Neural progenitor cell (in vitro differentiated cells): ENCODE data around the gene FBLN7. TPM values are rescaled to one million over a fixed set of nuclear protein-coding genes. Genes with fewer than 3 reads are reported as not detected.

ENCODE experiments used
- DNase-seq: peaks from one replicate; pipeline ENCODE4 v3.0.0-alpha.2; 2016; ENCODE audit warnings: low spot score
- H2AFZ ChIP-seq: fragments of 200-600 bp; sonication (generic); replicated peaks from 2 replicates; pipeline ENCODE4 v1.6.1; 2016; ENCODE audit warnings: antibody characterized with exemption
- H3F3A ChIP-seq: fragments of 200-600 bp; sonication (generic); 2 replicates; pipeline ENCODE4 v1.6.1; 2016; ENCODE audit warnings: antibody characterized with exemption, low read depth
- H3K27ac ChIP-seq: fragments of 200-600 bp; sonication (generic); 2 replicates; pipeline ENCODE4 v1.5.1; 2016; ENCODE audit warnings: mild to moderate bottlenecking
- H3K27me3 ChIP-seq: fragments of 200-600 bp; sonication (generic); 2 replicates; pipeline ENCODE4 v1.6.1; 2016; ENCODE audit warnings: mild to moderate bottlenecking, moderate library complexity
- H3K36me3 ChIP-seq: fragments of 200-600 bp; sonication (generic); 2 replicates; pipeline ENCODE4 v1.5.1; 2016
- H3K4me1 ChIP-seq: fragments of 200-600 bp; sonication (generic); 2 replicates; pipeline ENCODE4 v1.6.1; 2016; ENCODE audit warnings: mixed run types
- H3K4me2 ChIP-seq: fragments of 200-600 bp; sonication (generic); 2 replicates; pipeline ENCODE4 v1.6.1; 2016
- H3K4me3 ChIP-seq: fragments of 200-600 bp; sonication (generic); 2 replicates; pipeline ENCODE4 v1.5.1; 2016
- H3K79me2 ChIP-seq: fragments of 200-600 bp; sonication (generic); 2 replicates; pipeline ENCODE4 v1.6.1; 2016; ENCODE audit warnings: low read depth
- H3K9ac ChIP-seq: fragments of 200-600 bp; sonication (generic); 2 replicates; pipeline ENCODE4 v1.6.1; 2016
- H3K9me3 ChIP-seq: fragments of 200-600 bp; sonication (generic); 2 replicates; pipeline ENCODE4 v1.5.1; 2016; ENCODE audit warnings: low read depth
- H4K20me1 ChIP-seq: fragments of 200-600 bp; sonication (generic); 2 replicates; pipeline ENCODE4 v1.6.1; 2016; ENCODE audit warnings: low read depth
- H3K27ac Mint-ChIP-seq: 3 replicates; pipeline ENCODE4 v1.8.0; 2021; ENCODE audit warnings: mixed read lengths
- H3K27me3 Mint-ChIP-seq: 2 replicates; pipeline ENCODE4 v1.8.0; 2022; ENCODE audit warnings: low read depth, mild to moderate bottlenecking, inconsistent platforms, moderate library complexity, mixed read lengths; ENCODE audit not compliant: insufficient read depth
- H3K36me3 Mint-ChIP-seq: 3 replicates; pipeline ENCODE4 v1.8.0; 2021; ENCODE audit warnings: mixed read lengths
- H3K4me1 Mint-ChIP-seq: 3 replicates; pipeline ENCODE4 v1.8.0; 2021; ENCODE audit warnings: mixed read lengths
- H3K4me3 Mint-ChIP-seq: 3 replicates; pipeline ENCODE4 v1.8.0; 2021; ENCODE audit warnings: mild to moderate bottlenecking, moderate library complexity, mixed read lengths
- H3K9me3 Mint-ChIP-seq: 3 replicates; pipeline ENCODE4 v1.8.0; 2020; ENCODE audit warnings: mixed read lengths
- EZH2 ChIP-seq: fragments of 200-600 bp; sonication (generic); IDR thresholded peaks from 2 replicates; pipeline ENCODE4 v1.6.1; 2017; ENCODE audit warnings: antibody characterized with exemption, mild to moderate bottlenecking, moderate library complexity
- EZH2phosphoT487 ChIP-seq: fragments of 200-600 bp; sonication (generic); IDR thresholded peaks from 2 replicates; pipeline ENCODE4 v1.6.1; 2017; ENCODE audit warnings: antibody characterized with exemption
- total RNA-seq: library from RNA; depleted of rRNA; stranded (reverse); fragments of >200 nt; gene quantifications from 2 replicates; pipeline ENCODE4 v1.2.3, GENCODE V29; 2015; ENCODE audit warnings: low replicate concordance
- TF ChIP-seq, protein P1 (sequence below): fragments of 200-600 bp; sonication (generic); IDR thresholded peaks from 2 replicates; pipeline ENCODE4 v1.5.1; 2017; ENCODE audit warnings: antibody characterized with exemption, mild to moderate bottlenecking

Gene FBLN7
- total RNA-seq, 1 donor from 2014 or later, result 7.8 TPM

- Mint-ChIP-seq H3K4me3 (no peak overlapping the region), H3K4me1 (peaks cover 7% of the 10 kb centered on the region), H3K36me3 (peaks cover 16% of the 10 kb centered on the region), H3K27ac (no peak overlapping the region), H3K27me3 (peaks cover 2% of the 10 kb centered on the region), H3K9me3 (peaks cover 2% of the 10 kb centered on the region)
- H3K79me2 ChIP-seq, result no peaks in the 10 kb centered on the region
- no peak overlapping the region for H3K4me3 ChIP-seq
- no peaks in the 10 kb centered on the region for H3K4me1 ChIP-seq
- no peaks in the 10 kb centered on the region for H4K20me1 ChIP-seq
- no peak for DNase-seq
- no peak overlapping the region for H3K9ac ChIP-seq
- no peaks in the 10 kb centered on the region for H3F3A ChIP-seq
- no peak overlapping the region for H2AFZ ChIP-seq
- H3K9me3 ChIP-seq, result no peaks in the 10 kb centered on the region
- TF ChIP-seq EZH2phosphoT487, result no peak
- no peak for TF ChIP-seq EZH2
- TF ChIP-seq, protein P1, sequence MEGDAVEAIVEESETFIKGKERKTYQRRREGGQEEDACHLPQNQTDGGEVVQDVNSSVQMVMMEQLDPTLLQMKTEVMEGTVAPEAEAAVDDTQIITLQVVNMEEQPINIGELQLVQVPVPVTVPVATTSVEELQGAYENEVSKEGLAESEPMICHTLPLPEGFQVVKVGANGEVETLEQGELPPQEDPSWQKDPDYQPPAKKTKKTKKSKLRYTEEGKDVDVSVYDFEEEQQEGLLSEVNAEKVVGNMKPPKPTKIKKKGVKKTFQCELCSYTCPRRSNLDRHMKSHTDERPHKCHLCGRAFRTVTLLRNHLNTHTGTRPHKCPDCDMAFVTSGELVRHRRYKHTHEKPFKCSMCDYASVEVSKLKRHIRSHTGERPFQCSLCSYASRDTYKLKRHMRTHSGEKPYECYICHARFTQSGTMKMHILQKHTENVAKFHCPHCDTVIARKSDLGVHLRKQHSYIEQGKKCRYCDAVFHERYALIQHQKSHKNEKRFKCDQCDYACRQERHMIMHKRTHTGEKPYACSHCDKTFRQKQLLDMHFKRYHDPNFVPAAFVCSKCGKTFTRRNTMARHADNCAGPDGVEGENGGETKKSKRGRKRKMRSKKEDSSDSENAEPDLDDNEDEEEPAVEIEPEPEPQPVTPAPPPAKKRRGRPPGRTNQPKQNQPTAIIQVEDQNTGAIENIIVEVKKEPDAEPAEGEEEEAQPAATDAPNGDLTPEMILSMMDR, result no peak
- H3K4me2 ChIP-seq, result no peak overlapping the region
- no peaks in the 10 kb centered on the region for H3K27me3 ChIP-seq
- H3K36me3 ChIP-seq, result no peaks in the 10 kb centered on the region
- H3K27ac ChIP-seq, result no peak overlapping the region
These were observed 24.2 kb downstream of the FBLN7 start for GRCh38 chr2:112162341-112162740.

DNA sequence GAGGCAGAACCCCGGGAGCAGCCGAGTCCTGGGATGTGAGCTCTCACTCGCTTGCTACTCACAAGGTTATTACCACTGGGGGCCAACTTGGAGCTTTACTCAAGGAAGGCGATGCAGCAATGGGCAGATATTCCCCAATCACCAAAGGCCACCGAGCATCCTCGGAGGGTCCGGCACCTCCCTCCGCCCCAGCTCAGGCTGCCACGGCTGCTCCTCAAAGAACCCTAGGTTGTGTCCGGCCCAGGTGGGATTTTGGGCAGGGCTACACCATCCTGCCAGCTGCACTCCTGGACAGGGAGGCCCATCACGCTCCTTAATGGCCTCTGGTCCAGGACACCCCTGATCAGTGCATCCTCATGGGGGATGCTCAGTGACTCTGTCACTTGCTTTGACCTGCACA, 24.8 kb downstream of the FBLN7 start:
- Histone ChIP-seq H3K4me3 (no peak overlapping the region), H3F3A (no peaks in the 10 kb centered on the region), H4K20me1 (no peaks in the 10 kb centered on the region), H3K4me2 (no peak overlapping the region), H2AFZ (no peak overlapping the region), H3K36me3 (no peaks in the 10 kb centered on the region), H3K9me3 (no peaks in the 10 kb centered on the region), H3K27ac (no peak overlapping the region), H3K4me1 (no peaks in the 10 kb centered on the region), H3K79me2 (no peaks in the 10 kb centered on the region), H3K27me3 (no peaks in the 10 kb centered on the region), H3K9ac (no peak overlapping the region)
- DNase-seq, result no peak
- Mint-ChIP-seq H3K4me3 (no peak overlapping the region), H3K27ac (no peak overlapping the region), H3K4me1 (peaks cover 7% of the 10 kb centered on the region), H3K9me3 (peaks cover 2% of the 10 kb centered on the region), H3K27me3 (peaks cover 2% of the 10 kb centered on the region), H3K36me3 (peaks cover 19% of the 10 kb centered on the region)
- TF ChIP-seq EZH2phosphoT487 (no peak), EZH2 (no peak)
- TF ChIP-seq, protein P1, result no peak

GRCh38 chr2:112163541-112163981, 25.4 kb downstream of the FBLN7 start:
- no peak overlapping the region for H3K4me3 ChIP-seq
- Mint-ChIP-seq H3K9me3 (peaks cover 2% of the 10 kb centered on the region), H3K36me3 (peaks cover 20% of the 10 kb centered on the region), H3K4me3 (no peak overlapping the region), H3K27ac (no peak overlapping the region), H3K4me1 (peaks cover 7% of the 10 kb centered on the region), H3K27me3 (peaks cover 2% of the 10 kb centered on the region)
- no peaks in the 10 kb centered on the region for H3F3A ChIP-seq
- H3K4me1 ChIP-seq, result no peaks in the 10 kb centered on the region
- no peak overlapping the region for H3K4me2 ChIP-seq
- no peaks in the 10 kb centered on the region for H4K20me1 ChIP-seq
- DNase-seq, result no peak
- no peaks in the 10 kb centered on the region for H3K36me3 ChIP-seq
- H2AFZ ChIP-seq, result no peak overlapping the region
- no peak overlapping the region for H3K27ac ChIP-seq
- no peaks in the 10 kb centered on the region for H3K79me2 ChIP-seq
- TF ChIP-seq, protein P1, result no peak
- TF ChIP-seq EZH2 (no peak), EZH2phosphoT487 (no peak)
- no peaks in the 10 kb centered on the region for H3K27me3 ChIP-seq
- H3K9ac ChIP-seq, result no peak overlapping the region
- no peaks in the 10 kb centered on the region for H3K9me3 ChIP-seq
